H9 (cell line): Measurements from ENCODE around the gene FEN1. TPM values are rescaled to one million over a fixed set of nuclear protein-coding genes. Genes with fewer than 3 reads are reported as not detected.
A peak's percentile ranks its signal among the peaks of the same experiment; 100 is the strongest.

ENCODE experiments used
- DNase-seq: peaks from one replicate; pipeline ENCODE4 v3.0.0-alpha.2; 2017
- H2AFZ ChIP-seq: one replicate; pipeline ENCODE4 v1.6.1; 2013; ENCODE audit warnings: mild to moderate bottlenecking, low read length, control low read depth, moderate library complexity
- H2AK5ac ChIP-seq: 2 replicates; pipeline ENCODE4 v1.6.1; 2013; ENCODE audit warnings: low read length, control low read depth, mixed read lengths; ENCODE audit not compliant: insufficient read length
- H2BK120ac ChIP-seq: one replicate; pipeline ENCODE4 v1.6.1; 2013; ENCODE audit warnings: low read depth, mild to moderate bottlenecking, low read length, control low read depth, inconsistent platforms; ENCODE audit not compliant: poor library complexity, severe bottlenecking
- H2BK12ac ChIP-seq: 2 replicates; pipeline ENCODE4 v1.6.1; 2013; ENCODE audit warnings: low read length, control low read depth, mixed read lengths, low read depth; ENCODE audit not compliant: insufficient read length
- H2BK15ac ChIP-seq: 2 replicates; pipeline ENCODE4 v1.6.1; 2013; ENCODE audit warnings: low read depth, low read length, control low read depth
- H2BK20ac ChIP-seq: one replicate; pipeline ENCODE4 v1.6.1; 2013; ENCODE audit warnings: low read depth, mild to moderate bottlenecking, low read length, control low read depth, inconsistent platforms; ENCODE audit not compliant: poor library complexity, severe bottlenecking
- H2BK5ac ChIP-seq: 2 replicates; pipeline ENCODE4 v1.6.1; 2013; ENCODE audit warnings: low read length, control low read depth, mixed read lengths; ENCODE audit not compliant: insufficient read length
- H3K14ac ChIP-seq: 2 replicates; pipeline ENCODE4 v1.6.1; 2013; ENCODE audit warnings: low read length, control low read depth; ENCODE audit not compliant: insufficient read depth
- H3K18ac ChIP-seq: 2 replicates; pipeline ENCODE4 v1.6.1; 2013; ENCODE audit warnings: low read depth, mild to moderate bottlenecking, mixed read lengths, low read length, control low read depth; ENCODE audit not compliant: insufficient read length
- H3K23ac ChIP-seq: 2 replicates; pipeline ENCODE4 v1.6.1; 2013; ENCODE audit warnings: low read length, control low read depth, mixed read lengths, low read depth; ENCODE audit not compliant: insufficient read length
- H3K23me2 ChIP-seq: 2 replicates; pipeline ENCODE4 v1.6.1; 2013; ENCODE audit warnings: low read depth, mild to moderate bottlenecking, mixed read lengths, low read length, control low read depth; ENCODE audit not compliant: insufficient read length, poor library complexity, severe bottlenecking
- H3K27ac ChIP-seq: 2 replicates; pipeline ENCODE4 v1.5.1; 2013; ENCODE audit warnings: low read length, control low read depth, mixed read lengths, low read depth; ENCODE audit not compliant: insufficient read length
- H3K27me3 ChIP-seq: 2 replicates; pipeline ENCODE4 v1.6.1; 2013; ENCODE audit warnings: low read length, control low read depth, inconsistent platforms; ENCODE audit not compliant: insufficient read depth
- H3K4ac ChIP-seq: 2 replicates; pipeline ENCODE4 v1.6.1; 2013; ENCODE audit warnings: low read depth, mild to moderate bottlenecking, control low read depth, inconsistent platforms, low read length, moderate library complexity
- H3K4me1 ChIP-seq: 2 replicates; pipeline ENCODE4 v1.6.1; 2013; ENCODE audit warnings: low read length, control low read depth, inconsistent platforms; ENCODE audit not compliant: insufficient read depth
- H3K4me2 ChIP-seq: 2 replicates; pipeline ENCODE4 v1.6.1; 2013; ENCODE audit warnings: low read length, control low read depth, mixed read lengths; ENCODE audit not compliant: insufficient read length, insufficient read depth
- H3K56ac ChIP-seq: 2 replicates; pipeline ENCODE4 v1.6.1; 2013; ENCODE audit warnings: low read depth, mild to moderate bottlenecking, mixed read lengths, low read length, control low read depth; ENCODE audit not compliant: insufficient read length
- H3K79me1 ChIP-seq: 2 replicates; pipeline ENCODE4 v1.6.1; 2013; ENCODE audit warnings: low read depth, mild to moderate bottlenecking, moderate library complexity, low read length, control low read depth, inconsistent platforms; ENCODE audit not compliant: insufficient read depth, poor library complexity, severe bottlenecking
- H3K79me2 ChIP-seq: 2 replicates; pipeline ENCODE4 v1.6.1; 2013; ENCODE audit warnings: low read length, control low read depth, inconsistent platforms; ENCODE audit not compliant: insufficient read depth
- H3K9ac ChIP-seq: 2 replicates; pipeline ENCODE4 v1.6.1; 2013; ENCODE audit warnings: low read length, control low read depth, mixed read lengths; ENCODE audit not compliant: insufficient read length; ENCODE audit errors: extremely low read depth
- H3K9me3 ChIP-seq: one replicate; pipeline ENCODE4 v1.6.1; 2013; ENCODE audit warnings: low read depth, low read length, inconsistent platforms; ENCODE audit not compliant: control insufficient read depth
- H3T11ph ChIP-seq: one replicate; pipeline ENCODE4 v1.6.1; 2013; ENCODE audit warnings: mild to moderate bottlenecking, low read length, control low read depth, inconsistent platforms
- H4K20me1 ChIP-seq: one replicate; pipeline ENCODE4 v1.6.1; 2013; ENCODE audit not compliant: control insufficient read depth, insufficient read length, insufficient read depth
- H4K5ac ChIP-seq: 2 replicates; pipeline ENCODE4 v1.6.1; 2013; ENCODE audit warnings: low read depth, mild to moderate bottlenecking, mixed read lengths, low read length, control low read depth; ENCODE audit not compliant: insufficient read length
- H4K8ac ChIP-seq: replicated peaks from 2 replicates; pipeline ENCODE4 v1.6.1; 2013; ENCODE audit warnings: low read length, control low read depth, mixed read lengths, low read depth; ENCODE audit not compliant: insufficient read length
- H4K91ac ChIP-seq: 2 replicates; pipeline ENCODE4 v1.6.1; 2013; ENCODE audit warnings: low read depth, mild to moderate bottlenecking, moderate library complexity, mixed read lengths, low read length, control low read depth; ENCODE audit not compliant: insufficient read length
- H3K27ac Mint-ChIP-seq, 3 experiments: 2 replicates in 2 of 3; 3 replicates in 1 of 3; pipeline ENCODE4 v1.8.0; 2020 to 2021; ENCODE audit warnings: mixed read lengths in 3 of 3, mild to moderate bottlenecking in 1 of 3, moderate library complexity in 1 of 3
- H3K27me3 Mint-ChIP-seq: 2 replicates; pipeline ENCODE4 v1.8.0; 2021; ENCODE audit warnings: low read depth, mild to moderate bottlenecking, moderate library complexity, mixed read lengths
- H3K36me3 Mint-ChIP-seq, 3 experiments: 2 replicates in 2 of 3; 3 replicates in 1 of 3; pipeline ENCODE4 v1.8.0; 2020 to 2021; ENCODE audit warnings: low read depth in 3 of 3, mixed read lengths in 3 of 3; ENCODE audit not compliant: insufficient read depth in 1 of 3
- H3K4me1 Mint-ChIP-seq, 2 experiments: 2 replicates each; pipeline ENCODE4 v1.8.0; 2020; ENCODE audit warnings: mixed read lengths in 2 of 2
- H3K4me3 Mint-ChIP-seq, 2 experiments: 2 replicates in 1 of 2; 3 replicates in 1 of 2; pipeline ENCODE4 v1.8.0; 2020 to 2021; ENCODE audit warnings: mild to moderate bottlenecking in 2 of 2, mixed read lengths in 2 of 2, moderate library complexity in 1 of 2
- H3K9me3 Mint-ChIP-seq, 2 experiments: 2 replicates in 1 of 2; 3 replicates in 1 of 2; pipeline ENCODE4 v1.8.0; 2020; ENCODE audit warnings: mild to moderate bottlenecking in 2 of 2, mixed read lengths in 2 of 2, moderate library complexity in 1 of 2
- whole genome bisulfite sequencing: extraction: QIAGEN DNeasy Blood & Tissue Kit; methylation state at CpG from one replicate; pipeline ENCODE4 v1.1.7; 2013; ENCODE audit warnings: missing lambda C conversion rate, low lambda C conversion rate, mixed read lengths; ENCODE audit not compliant: insufficient read length; ENCODE audit errors: extremely low coverage; 5-methylcytosine and 5-hydroxymethylcytosine counted together
- total RNA-seq: library from RNA; stranded (reverse); gene quantifications from 2 replicates; pipeline ENCODE4 v1.2.1, GENCODE V29; 2021
- TF ChIP-seq, protein P1 (sequence below): fragments of 200-600 bp; sonication (generic); conservative IDR thresholded peaks from 3 replicates; pipeline ENCODE4 v1.8.0; 2021; ENCODE audit warnings: antibody characterized with exemption, mild to moderate bottlenecking

FEN1 gene
- total RNA-seq, 1 experiment from 2014 or later = 114 TPM

GRCh38 chr11:61841636-61842527 is 49.2 kb downstream of the FEN1 start:
- no peak overlapping the region for H3K4ac ChIP-seq
- H3K56ac ChIP-seq = no peak overlapping the region
- H3T11ph ChIP-seq = no peak overlapping the region
- H4K5ac ChIP-seq = no peak overlapping the region
- no peak overlapping the region for H3K18ac ChIP-seq
- H3K79me1 ChIP-seq = peaks cover 2% of the 10 kb centered on the region
- H3K9me3 Mint-ChIP-seq = no peaks in the 10 kb centered on the region
- H4K20me1 ChIP-seq = peaks cover 3% of the 10 kb centered on the region
- no peaks in the 10 kb centered on the region for H3K23me2 ChIP-seq
- H4K91ac ChIP-seq = no peak overlapping the region
- H3K27me3 ChIP-seq = no peaks in the 10 kb centered on the region
- H3K23ac ChIP-seq = no peak overlapping the region
- no peak overlapping the region for H3K9ac ChIP-seq
- H3K4me2 ChIP-seq = no peak overlapping the region
- H2BK20ac ChIP-seq = no peak overlapping the region
- no peaks in the 10 kb centered on the region for H3K4me1 ChIP-seq
- H3K9me3 ChIP-seq = no peaks in the 10 kb centered on the region
- no peak overlapping the region for H2BK15ac ChIP-seq
- H2BK120ac ChIP-seq = no peak overlapping the region
- no CpG with 5 or more reads among the region's 12 CpGs for WGBS
- no peak overlapping the region for H2AFZ ChIP-seq
- H3K14ac ChIP-seq = no peak overlapping the region
- no peak overlapping the region for H2BK12ac ChIP-seq
- no peaks in the 10 kb centered on the region for H3K27me3 Mint-ChIP-seq
- H3K4me3 Mint-ChIP-seq = no peak overlapping the region
- H3K4me1 Mint-ChIP-seq = peaks cover 3 to 8% of the 10 kb centered on the region in 2 experiments; a peak in 3 of 4 replicates
- peak overlapping the region in 1 of 3 experiments; percentile 8; a peak in 2 of 7 replicates for H3K27ac Mint-ChIP-seq
- no peaks in the 10 kb centered on the region; the same call in 1 of the 2 replicates for H3K79me2 ChIP-seq
- no peak overlapping the region for H4K8ac ChIP-seq
- no peak overlapping the region for H2BK5ac ChIP-seq
- no peak overlapping the region for H3K27ac ChIP-seq
- TF ChIP-seq, protein P1, sequence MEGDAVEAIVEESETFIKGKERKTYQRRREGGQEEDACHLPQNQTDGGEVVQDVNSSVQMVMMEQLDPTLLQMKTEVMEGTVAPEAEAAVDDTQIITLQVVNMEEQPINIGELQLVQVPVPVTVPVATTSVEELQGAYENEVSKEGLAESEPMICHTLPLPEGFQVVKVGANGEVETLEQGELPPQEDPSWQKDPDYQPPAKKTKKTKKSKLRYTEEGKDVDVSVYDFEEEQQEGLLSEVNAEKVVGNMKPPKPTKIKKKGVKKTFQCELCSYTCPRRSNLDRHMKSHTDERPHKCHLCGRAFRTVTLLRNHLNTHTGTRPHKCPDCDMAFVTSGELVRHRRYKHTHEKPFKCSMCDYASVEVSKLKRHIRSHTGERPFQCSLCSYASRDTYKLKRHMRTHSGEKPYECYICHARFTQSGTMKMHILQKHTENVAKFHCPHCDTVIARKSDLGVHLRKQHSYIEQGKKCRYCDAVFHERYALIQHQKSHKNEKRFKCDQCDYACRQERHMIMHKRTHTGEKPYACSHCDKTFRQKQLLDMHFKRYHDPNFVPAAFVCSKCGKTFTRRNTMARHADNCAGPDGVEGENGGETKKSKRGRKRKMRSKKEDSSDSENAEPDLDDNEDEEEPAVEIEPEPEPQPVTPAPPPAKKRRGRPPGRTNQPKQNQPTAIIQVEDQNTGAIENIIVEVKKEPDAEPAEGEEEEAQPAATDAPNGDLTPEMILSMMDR = no peak
- no peak for DNase-seq
- H2AK5ac ChIP-seq = no peak overlapping the region
- peaks cover 62 to 91% (median 89%) of the 10 kb centered on the region in 3 experiments for H3K36me3 Mint-ChIP-seq
